HL-60 (cell line): ENCODE measurements around the gene CFL2.

Experiments
- DNase-seq, 2 experiments: peaks; one replicate each; pipeline ENCODE4 v3.0.0-alpha.2; 2010 to 2020; ENCODE audit warnings: low read depth in 1 of 2, low spot score in 1 of 2
- H3K27ac ChIP-seq: fragments of 250-450 bp; sonication (Bioruptor Pico); replicated peaks from 2 replicates; pipeline ENCODE4 v1.5.1; 2020; ENCODE audit warnings: mild to moderate bottlenecking, moderate library complexity
- H3K27me3 ChIP-seq: fragments of 250-450 bp; sonication (Bioruptor Pico); 2 replicates; pipeline ENCODE4 v1.5.1; 2021; ENCODE audit warnings: mild to moderate bottlenecking, moderate library complexity; ENCODE audit not compliant: insufficient read depth, poor library complexity, severe bottlenecking
- H3K4me3 ChIP-seq: replicated peaks from 2 replicates; pipeline ENCODE4 v1.5.1; 2011; ENCODE audit warnings: mild to moderate bottlenecking, control low read depth, low read length; ENCODE audit not compliant: insufficient read depth
- GABPA ChIP-seq: IDR thresholded peaks from 2 replicates; pipeline ENCODE4 v1.6.1; 2012; ENCODE audit warnings: low read depth
- POLR2AphosphoS5 ChIP-seq: IDR thresholded peaks from 2 replicates; pipeline ENCODE4 v1.6.1; 2012; ENCODE audit warnings: low read depth
- SPI1 ChIP-seq: IDR thresholded peaks from 2 replicates; pipeline ENCODE4 v1.6.1; 2012; ENCODE audit warnings: low read depth, mild to moderate bottlenecking, borderline replicate concordance
- TF ChIP-seq, protein P1 (sequence below): IDR thresholded peaks from 2 replicates; pipeline ENCODE4 v1.6.1; 2012; ENCODE audit warnings: low read depth; ENCODE audit not compliant: insufficient replicate concordance
- TF ChIP-seq, protein P2 (sequence below): IDR thresholded peaks from one replicate; pipeline ENCODE4 v1.5.1; 2011; ENCODE audit warnings: low read length, control low read depth, inconsistent platforms; ENCODE audit not compliant: insufficient read depth

The CFL2 gene

GRCh38 chr14:34750670-34751069 is 36.3 kb upstream of the CFL2 start:
- Histone ChIP-seq H3K27me3 (no peaks in the 10 kb centered on the region), H3K27ac (no peak overlapping the region), H3K4me3 (no peak overlapping the region)
- DNase-seq = no peak
- TF ChIP-seq SPI1 (no peak), GABPA (no peak), POLR2AphosphoS5 (no peak)
- TF ChIP-seq, protein P1, sequence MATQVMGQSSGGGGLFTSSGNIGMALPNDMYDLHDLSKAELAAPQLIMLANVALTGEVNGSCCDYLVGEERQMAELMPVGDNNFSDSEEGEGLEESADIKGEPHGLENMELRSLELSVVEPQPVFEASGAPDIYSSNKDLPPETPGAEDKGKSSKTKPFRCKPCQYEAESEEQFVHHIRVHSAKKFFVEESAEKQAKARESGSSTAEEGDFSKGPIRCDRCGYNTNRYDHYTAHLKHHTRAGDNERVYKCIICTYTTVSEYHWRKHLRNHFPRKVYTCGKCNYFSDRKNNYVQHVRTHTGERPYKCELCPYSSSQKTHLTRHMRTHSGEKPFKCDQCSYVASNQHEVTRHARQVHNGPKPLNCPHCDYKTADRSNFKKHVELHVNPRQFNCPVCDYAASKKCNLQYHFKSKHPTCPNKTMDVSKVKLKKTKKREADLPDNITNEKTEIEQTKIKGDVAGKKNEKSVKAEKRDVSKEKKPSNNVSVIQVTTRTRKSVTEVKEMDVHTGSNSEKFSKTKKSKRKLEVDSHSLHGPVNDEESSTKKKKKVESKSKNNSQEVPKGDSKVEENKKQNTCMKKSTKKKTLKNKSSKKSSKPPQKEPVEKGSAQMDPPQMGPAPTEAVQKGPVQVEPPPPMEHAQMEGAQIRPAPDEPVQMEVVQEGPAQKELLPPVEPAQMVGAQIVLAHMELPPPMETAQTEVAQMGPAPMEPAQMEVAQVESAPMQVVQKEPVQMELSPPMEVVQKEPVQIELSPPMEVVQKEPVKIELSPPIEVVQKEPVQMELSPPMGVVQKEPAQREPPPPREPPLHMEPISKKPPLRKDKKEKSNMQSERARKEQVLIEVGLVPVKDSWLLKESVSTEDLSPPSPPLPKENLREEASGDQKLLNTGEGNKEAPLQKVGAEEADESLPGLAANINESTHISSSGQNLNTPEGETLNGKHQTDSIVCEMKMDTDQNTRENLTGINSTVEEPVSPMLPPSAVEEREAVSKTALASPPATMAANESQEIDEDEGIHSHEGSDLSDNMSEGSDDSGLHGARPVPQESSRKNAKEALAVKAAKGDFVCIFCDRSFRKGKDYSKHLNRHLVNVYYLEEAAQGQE = no peak
- TF ChIP-seq, protein P2, sequence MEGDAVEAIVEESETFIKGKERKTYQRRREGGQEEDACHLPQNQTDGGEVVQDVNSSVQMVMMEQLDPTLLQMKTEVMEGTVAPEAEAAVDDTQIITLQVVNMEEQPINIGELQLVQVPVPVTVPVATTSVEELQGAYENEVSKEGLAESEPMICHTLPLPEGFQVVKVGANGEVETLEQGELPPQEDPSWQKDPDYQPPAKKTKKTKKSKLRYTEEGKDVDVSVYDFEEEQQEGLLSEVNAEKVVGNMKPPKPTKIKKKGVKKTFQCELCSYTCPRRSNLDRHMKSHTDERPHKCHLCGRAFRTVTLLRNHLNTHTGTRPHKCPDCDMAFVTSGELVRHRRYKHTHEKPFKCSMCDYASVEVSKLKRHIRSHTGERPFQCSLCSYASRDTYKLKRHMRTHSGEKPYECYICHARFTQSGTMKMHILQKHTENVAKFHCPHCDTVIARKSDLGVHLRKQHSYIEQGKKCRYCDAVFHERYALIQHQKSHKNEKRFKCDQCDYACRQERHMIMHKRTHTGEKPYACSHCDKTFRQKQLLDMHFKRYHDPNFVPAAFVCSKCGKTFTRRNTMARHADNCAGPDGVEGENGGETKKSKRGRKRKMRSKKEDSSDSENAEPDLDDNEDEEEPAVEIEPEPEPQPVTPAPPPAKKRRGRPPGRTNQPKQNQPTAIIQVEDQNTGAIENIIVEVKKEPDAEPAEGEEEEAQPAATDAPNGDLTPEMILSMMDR = no peak

DNA sequence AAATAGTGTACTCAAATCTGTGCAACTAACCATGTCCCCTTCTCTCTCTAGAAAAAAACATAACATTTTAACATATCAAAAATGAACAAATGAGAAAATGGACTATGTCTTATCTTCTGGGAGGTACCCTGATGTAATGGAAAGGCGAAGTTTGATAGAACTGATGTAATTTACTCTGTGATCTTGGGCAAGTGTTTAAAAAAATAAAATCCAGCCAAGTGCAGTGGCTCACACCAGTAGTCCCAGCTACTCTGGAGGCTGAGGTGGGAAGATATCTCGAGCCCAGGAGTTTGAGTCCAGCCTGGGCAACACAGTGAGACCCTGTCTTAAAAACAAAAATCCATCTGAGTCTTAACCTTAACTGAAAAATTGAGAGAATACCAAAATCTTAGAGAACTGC is 35.8 kb upstream of the CFL2 start:
- no peak for DNase-seq
- TF ChIP-seq, protein P2 = no peak
- no peak for TF ChIP-seq SPI1
- no peak for TF ChIP-seq GABPA
- TF ChIP-seq, protein P1 = no peak
- TF ChIP-seq POLR2AphosphoS5 = no peak
- H3K27ac ChIP-seq = no peak overlapping the region
- H3K4me3 ChIP-seq = no peak overlapping the region
- H3K27me3 ChIP-seq = no peaks in the 10 kb centered on the region

- Histone ChIP-seq H3K4me3 (no peak overlapping the region), H3K27ac (no peak overlapping the region), H3K27me3 (no peaks in the 10 kb centered on the region)
- no peak for DNase-seq
- TF ChIP-seq, protein P2 = no peak
- TF ChIP-seq GABPA (no peak), POLR2AphosphoS5 (no peak), SPI1 (no peak)
- TF ChIP-seq, protein P1 = no peak
Measured at GRCh38 chr14:34749408-34749807, 35.0 kb upstream of the CFL2 start.
